ENCODE results near the gene MRPL22.
"Not testable (repeated sequence)": the region's sequence is repeated elsewhere in the genome, so short reads cannot be mapped to it uniquely, and the experiment has no call there.

MRPL22 gene

DNA sequence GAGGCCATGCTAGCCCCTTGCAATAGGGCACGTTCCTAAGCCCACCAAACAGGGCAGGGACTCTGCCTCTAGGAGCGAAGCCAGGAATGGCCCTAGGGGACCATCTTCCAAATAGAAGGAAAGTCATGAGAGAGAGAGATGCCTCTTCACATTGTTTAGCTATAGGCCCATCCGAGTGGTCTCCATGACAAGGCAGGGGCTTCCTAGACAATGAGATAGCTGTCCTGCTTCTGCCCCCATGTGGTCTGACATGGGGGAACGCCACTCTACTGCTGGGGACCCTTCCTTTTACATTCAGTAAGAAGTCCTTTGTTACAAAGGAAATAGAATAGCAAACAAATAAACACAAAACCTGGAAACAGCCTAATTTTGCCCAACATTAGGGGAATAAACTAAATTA is 54.8 kb downstream of the MRPL22 start:
- no peak for DNase-seq (ENCODE audit: low spot score)

DNA sequence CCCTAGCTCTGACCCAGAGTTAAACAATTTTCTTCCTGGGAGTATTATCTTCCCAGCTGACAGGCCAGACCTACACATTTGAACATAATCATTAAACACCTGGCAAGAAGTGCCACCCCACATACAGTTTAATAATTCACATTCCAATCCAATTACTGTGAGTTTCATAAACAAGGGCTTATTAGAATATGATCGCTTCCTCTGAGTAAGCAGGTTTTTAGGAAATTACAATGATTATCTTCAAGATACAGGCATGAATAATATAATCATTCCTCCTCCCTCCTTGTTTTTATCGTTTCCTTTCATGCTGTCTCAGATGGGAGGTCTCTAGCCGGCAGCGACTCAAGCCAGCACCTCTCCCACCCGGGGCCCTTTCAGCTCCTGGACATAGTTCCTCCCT is 56.9 kb downstream of the MRPL22 start:
- no peak for DNase-seq (ENCODE audit: low spot score)

DNA sequence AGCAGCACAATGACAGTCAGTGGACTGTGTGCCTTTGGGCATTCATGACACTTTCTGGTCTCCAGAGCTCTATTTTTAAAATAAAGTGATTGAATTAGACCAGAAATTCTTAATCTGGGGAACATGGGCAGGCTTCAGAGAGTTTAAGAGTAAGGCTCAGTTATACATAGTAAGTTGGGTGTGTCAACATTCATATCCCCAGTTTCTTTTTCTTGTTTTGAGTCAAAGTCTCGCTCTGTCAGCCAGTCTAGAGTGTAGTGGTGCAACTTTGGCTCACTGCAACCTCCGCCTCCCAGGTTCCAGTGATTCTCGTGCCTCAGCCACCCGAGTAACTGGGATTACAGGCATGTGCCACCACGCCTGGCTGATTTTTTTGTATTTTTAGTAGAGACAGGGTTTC is 59.0 kb downstream of the MRPL22 start:
- no peak for DNase-seq (ENCODE audit: low spot score)

DNA sequence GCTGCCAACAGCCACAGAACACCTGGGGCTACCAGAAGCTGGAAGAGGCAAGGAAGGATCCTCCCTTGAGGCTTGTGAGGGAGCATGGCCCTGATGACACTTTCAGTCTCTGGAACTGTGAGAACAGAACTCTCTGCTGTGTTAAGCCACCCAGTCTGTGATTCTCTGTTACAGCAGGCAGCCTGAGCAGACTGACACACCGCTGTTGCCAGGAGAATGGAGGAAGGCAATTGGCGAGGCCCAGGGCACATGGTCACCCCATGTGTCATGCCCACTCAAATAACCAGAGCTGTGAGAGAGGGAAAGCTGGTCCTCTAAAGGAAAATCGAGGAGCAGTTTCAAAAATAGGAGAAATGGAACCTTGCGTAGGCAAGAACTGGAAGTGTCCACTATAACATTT is 60.6 kb downstream of the MRPL22 start:
- no peak for DNase-seq (ENCODE audit: low spot score)

DNA sequence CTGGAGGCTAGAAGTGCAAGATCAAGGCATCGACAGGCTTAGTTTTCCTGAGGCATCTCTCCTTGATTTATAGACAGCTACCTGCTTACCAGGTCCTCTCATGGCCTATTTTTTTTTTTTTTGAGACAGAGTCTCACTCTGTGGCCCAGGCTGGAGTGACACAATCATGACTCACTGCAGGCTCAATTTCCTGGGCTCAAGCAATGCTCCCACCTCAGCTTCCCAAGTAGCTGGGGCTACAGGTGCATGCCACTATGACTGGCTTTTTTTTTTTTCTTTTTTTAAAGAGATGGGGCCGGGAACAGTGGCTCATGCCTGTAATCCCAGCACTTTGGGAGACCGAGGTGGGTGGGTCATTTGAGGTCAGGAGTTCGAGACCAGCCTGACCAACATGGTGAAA is 61.8 kb downstream of the MRPL22 start:
- DNase-seq (ENCODE audit: low spot score): not testable (repeated sequence)

DNA sequence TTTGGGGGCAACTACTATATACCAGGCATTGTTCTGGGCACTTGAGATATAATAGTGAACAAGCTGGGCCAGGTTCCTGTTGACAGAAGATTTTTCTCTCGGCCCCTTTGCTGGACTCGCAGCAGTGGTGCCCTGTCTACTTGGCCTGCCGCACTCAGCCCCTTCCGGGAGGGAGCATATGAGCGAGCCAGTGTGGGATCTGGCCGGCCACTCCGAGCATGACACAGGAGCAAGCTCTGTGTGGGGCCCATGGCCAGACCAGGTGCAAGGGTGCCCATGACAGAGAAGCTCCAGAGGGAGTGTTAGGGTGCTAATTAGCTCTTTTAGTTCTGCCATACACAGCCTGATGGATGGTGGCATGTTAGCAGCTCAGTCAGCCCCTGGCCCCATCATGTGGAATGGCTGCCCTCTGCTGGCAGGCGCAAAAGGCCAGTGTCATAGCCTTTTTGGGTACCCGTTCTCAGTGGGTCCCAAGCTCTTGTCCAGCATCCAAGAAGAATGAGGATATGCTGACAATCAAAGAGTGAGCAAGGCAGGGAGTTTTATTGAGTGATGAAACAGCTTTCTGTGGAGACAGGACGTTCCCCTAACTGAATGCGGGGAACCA is 63.4 kb downstream of the MRPL22 start:
- no peak for DNase-seq (ENCODE audit: low spot score)

DNA sequence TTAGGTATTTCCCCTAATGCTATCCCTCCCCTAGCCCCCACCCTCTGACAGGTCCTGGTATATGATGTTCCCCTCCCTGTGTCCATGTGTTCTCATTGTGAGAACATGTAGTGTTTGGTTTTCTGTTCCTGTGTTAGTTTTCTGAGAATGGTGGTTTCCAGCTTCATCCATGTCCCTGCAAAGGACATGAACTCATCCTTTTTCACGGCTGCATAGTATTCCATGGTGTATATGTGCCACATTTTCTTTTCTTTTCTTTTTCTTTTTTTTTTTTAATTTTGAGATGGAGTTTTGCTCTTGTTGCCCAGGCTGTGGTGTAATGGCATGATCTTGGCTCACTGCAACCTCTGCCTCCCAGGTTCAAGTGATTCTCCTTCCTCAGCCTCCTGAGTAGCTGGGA is 65.4 kb downstream of the MRPL22 start:
- not testable (repeated sequence) for DNase-seq (ENCODE audit: low spot score)

DNA sequence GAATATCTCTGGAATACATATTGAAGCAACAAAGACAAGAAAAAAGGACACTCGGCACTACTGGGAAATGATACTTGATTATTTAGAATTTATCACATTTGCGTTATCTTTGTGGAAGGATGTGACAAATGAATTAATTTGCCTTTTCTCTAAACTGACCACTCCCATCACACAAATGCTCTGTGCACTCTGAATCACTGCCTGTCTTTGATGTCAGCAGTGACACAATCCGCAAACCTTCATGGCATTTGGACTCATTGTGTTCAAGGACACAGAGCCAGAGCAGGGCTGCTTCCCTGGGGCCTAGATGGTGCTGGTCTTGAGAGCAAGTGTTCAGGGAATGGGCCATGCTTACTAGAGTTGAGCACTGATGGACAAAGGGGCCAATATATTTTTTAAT is 67.8 kb downstream of the MRPL22 start:
- DNase-seq (ENCODE audit: low spot score): no peak

DNA sequence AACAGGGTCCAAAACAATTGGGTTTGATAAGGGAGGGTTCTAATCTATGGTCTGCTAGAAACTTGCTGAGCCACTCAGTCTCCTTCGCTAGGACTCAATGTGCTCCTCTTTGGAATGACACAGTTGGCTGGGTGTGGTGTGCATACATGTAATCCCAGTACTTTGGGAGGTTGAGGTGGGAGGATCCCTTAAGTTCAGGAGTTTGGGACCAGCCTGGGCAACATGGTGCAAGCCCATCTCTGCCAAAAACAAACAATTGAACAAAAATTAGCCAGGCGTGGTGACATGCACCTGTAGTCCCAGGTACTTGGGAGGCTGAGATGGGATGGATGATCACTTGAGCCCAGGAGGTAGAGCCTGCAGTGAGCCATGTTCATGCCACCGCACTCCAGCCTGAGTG is 70.0 kb downstream of the MRPL22 start:
- DNase-seq (ENCODE audit: low spot score): no peak

DNA sequence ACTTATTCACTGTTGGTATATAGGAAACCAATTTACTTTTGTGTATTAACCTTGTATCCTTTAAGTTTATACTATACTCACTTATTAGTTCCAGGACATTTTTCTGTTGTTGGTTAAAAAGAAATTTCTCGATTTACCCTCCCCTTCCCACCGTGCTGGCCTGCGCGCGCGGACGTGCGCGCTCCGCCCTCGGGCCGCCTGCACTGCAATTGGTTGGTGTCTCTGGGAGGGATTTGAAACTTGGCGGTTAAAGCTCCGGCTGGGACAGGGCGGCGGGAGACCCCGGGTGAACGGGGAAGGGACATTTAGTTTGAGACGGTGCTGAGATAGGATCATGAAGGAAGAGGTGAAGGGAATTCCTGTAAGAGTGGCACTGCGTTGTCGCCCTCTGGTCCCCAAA is 72.7 kb downstream of the MRPL22 start, which contains the start of gene KIF4B:
KIF4B (plus strand) TSS at position 230 of the 400 bp plus-strand sequence; CDS start at position 335, 105 bp downstream.
- DNase-seq (ENCODE audit: low spot score): no peak

DNA sequence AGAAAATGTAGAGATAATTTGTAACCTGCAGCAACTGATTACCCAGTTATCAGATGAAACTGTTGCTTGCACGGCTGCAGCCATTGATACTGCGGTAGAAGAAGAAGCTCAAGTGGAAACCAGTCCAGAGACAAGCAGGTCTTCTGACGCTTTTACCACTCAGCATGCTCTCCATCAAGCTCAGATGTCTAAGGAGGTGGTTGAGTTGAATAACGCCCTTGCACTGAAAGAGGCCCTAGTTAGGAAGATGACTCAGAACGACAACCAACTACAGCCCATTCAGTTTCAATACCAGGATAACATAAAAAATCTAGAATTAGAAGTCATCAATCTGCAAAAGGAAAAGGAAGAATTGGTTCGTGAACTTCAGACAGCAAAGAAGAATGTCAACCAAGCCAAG is 74.4 kb downstream of the MRPL22 start:
- DNase-seq (ENCODE audit: low spot score): no peak

DNA sequence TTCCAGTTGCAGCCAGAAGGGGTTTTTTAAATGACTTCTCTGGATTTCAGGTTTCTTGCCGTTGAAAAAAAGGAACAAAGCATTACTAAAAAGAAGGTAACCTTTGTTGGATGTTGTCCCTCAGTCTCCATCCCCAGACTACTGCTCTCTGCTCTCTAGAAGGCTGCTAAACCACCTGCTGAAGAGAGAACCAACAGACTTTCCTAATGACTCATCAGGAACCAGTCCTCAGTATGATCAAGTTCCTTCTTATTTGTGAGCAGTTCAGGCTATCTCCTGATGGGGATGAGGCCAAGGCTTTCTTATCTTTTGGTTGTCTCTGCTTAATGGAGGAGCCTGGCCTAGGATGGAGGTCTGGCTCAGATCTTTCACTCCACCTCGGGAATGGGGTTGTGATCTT is 76.7 kb downstream of the MRPL22 start:
- DNase-seq (ENCODE audit: low spot score): no peak
